K562 (cell line): ENCODE results near the gene ABHD10. TPM values are rescaled to one million over a fixed set of nuclear protein-coding genes. Genes with fewer than 3 reads are reported as not detected.

Experiments
- ATAC-seq: fragments of 200-7000 bp; cut with Tn5 transposase; 3 replicates; pipeline ENCODE4 v1.9.1; 2020; ENCODE audit warnings: moderate library complexity
- BruUV-seq: library from RNA; stranded (reverse); fragments of 400-500 nt; replicated peaks from 2 replicates; lab custom pipeline; 2021; lab: Mats Ljungman, UMichigan
- CTCF ChIA-PET: fragments of 300-600 bp; formaldehyde crosslinking; extraction: SDS; loops from one replicate; lab custom pipeline; 2021; ENCODE audit warnings: low intra/inter-chr PET ratio; lab: Yijun Ruan, JAX
- POLR2A ChIA-PET: fragments of 300-600, 350-650 bp; sonication (Branson Sonifier 250); formaldehyde crosslinking; extraction: SDS; loops from one replicate; lab custom pipeline; 2021; ENCODE audit warnings: antibody characterized with exemption, inconsistent platforms; lab: Yijun Ruan, JAX
- DNase-seq, 4 experiments: peaks; one replicate each; pipeline versions ENCODE4 v3.0.0 to v3.0.0-alpha.2; 2011 to 2018; ENCODE audit warnings: low spot score in 3 of 4, mixed read lengths in 3 of 4; ENCODE audit errors: extremely low read depth in 1 of 4
- FAIRE-seq: peaks from 2 replicates; lab custom pipeline; 2011; peaks lifted over from hg19 to GRCh38; lab: Jason Lieb, UNC
- H2AFZ ChIP-seq: 2 replicates; pipeline ENCODE4 v1.6.0; 2011; ENCODE audit warnings: low read depth, low read length, control low read depth, inconsistent platforms
- H3K27ac ChIP-seq: fragments of 200-600 bp; 3 replicates; pipeline ENCODE4 v1.8.0; 2011; ENCODE audit warnings: low read depth, mild to moderate bottlenecking, control low read depth, inconsistent platforms, low read length, moderate library complexity, mixed read lengths; ENCODE audit errors: extremely low read depth
- H3K27me3 ChIP-seq, 2 experiments: fragments of 300-600 bp in 1 of 2; 2 replicates in 1 of 2; 3 replicates in 1 of 2; pipeline versions ENCODE4 v1.6.0 to v1.8.0; 2011; ENCODE audit warnings: inconsistent platforms in 2 of 2, low read length in 2 of 2, mild to moderate bottlenecking in 1 of 2, mixed read lengths in 1 of 2, moderate library complexity in 1 of 2; ENCODE audit not compliant: control insufficient read depth in 2 of 2, insufficient read depth in 2 of 2
- H3K36me3 ChIP-seq: fragments of 300-600 bp; 3 replicates; pipeline ENCODE4 v1.8.0; 2011; ENCODE audit warnings: mild to moderate bottlenecking, low read length, inconsistent platforms; ENCODE audit not compliant: control insufficient read depth, insufficient read depth
- H3K4me1 ChIP-seq, 2 experiments: fragments of 200-600 bp in 1 of 2; replicated peaks in 1 of 2; 2 replicates in 1 of 2; 3 replicates in 1 of 2; pipeline versions ENCODE4 v1.5.1 to v1.8.0; 2011; ENCODE audit warnings: inconsistent platforms in 2 of 2, low read length in 2 of 2, mild to moderate bottlenecking in 1 of 2, mixed read lengths in 1 of 2, moderate library complexity in 1 of 2; ENCODE audit not compliant: control insufficient read depth in 2 of 2, insufficient read depth in 2 of 2
- H3K4me2 ChIP-seq: 2 replicates; pipeline ENCODE4 v1.6.1; 2011; ENCODE audit warnings: low read length, control low read depth, inconsistent platforms, mixed read lengths; ENCODE audit not compliant: insufficient read depth
- H3K4me3 ChIP-seq: fragments of 200-600 bp; sonication (generic), shearing (Covaris generic); 2 replicates; pipeline ENCODE4 v1.5.1; 2016; ENCODE audit warnings: control low read depth, inconsistent platforms
- H3K79me2 ChIP-seq: fragments of 200-600 bp; 3 replicates; pipeline ENCODE4 v1.8.0; 2011; ENCODE audit warnings: low read length, inconsistent platforms; ENCODE audit not compliant: control insufficient read depth, insufficient read depth
- H3K9ac ChIP-seq, 2 experiments: 2 replicates each; pipeline versions ENCODE4 v1.6.0 to v1.6.1; 2011; ENCODE audit warnings: low read depth in 2 of 2, low read length in 2 of 2, control low read depth in 1 of 2, inconsistent platforms in 1 of 2, mild to moderate bottlenecking in 1 of 2, mixed read lengths in 1 of 2; ENCODE audit not compliant: insufficient read depth in 1 of 2
- H3K9me1 ChIP-seq: one replicate; pipeline ENCODE4 v1.6.0; 2011; ENCODE audit warnings: inconsistent platforms, mild to moderate bottlenecking, low read length, moderate library complexity; ENCODE audit not compliant: control insufficient read depth, insufficient read depth
- H3K9me3 ChIP-seq: replicated peaks from 2 replicates; pipeline ENCODE4 v1.5.1; 2011; ENCODE audit warnings: low read depth, low read length, inconsistent platforms; ENCODE audit not compliant: control insufficient read depth, insufficient read depth
- H4K20me1 ChIP-seq: replicated peaks from 2 replicates; pipeline ENCODE4 v1.6.1; 2011; ENCODE audit warnings: low read length, inconsistent platforms, mixed read lengths; ENCODE audit not compliant: control insufficient read depth, insufficient read depth
- ELF1 ChIP-seq: fragments of 200-800 bp; sonication (Bioruptor generic); IDR thresholded peaks from 2 replicates; pipeline ENCODE4 v1.6.1; 2016; ENCODE audit warnings: missing genetic modification characterization, missing compliant biosample characterization
- MTF1 ChIP-seq: fragments of 250-450 bp; sonication (Bioruptor Pico); IDR thresholded peaks from 2 replicates; pipeline ENCODE4 v1.9.0; 2021; ENCODE audit warnings: moderate library complexity, mild to moderate bottlenecking, inconsistent platforms, borderline replicate concordance
- RAD51 ChIP-seq: fragments of 450-650 bp; IDR thresholded peaks from 2 replicates; pipeline ENCODE4 v1.7.1; 2016; ENCODE audit warnings: low read depth, mild to moderate bottlenecking, borderline replicate concordance
- WGBS: fragments of 100-300 bp; shearing (Covaris generic); methylation state at CpG from one replicate; pipeline ENCODE4 v1.1.6; 2016; ENCODE audit warnings: low coverage, mixed read lengths; ENCODE audit not compliant: insufficient coverage; ENCODE audit errors: missing lambda C conversion rate; 5-methylcytosine and 5-hydroxymethylcytosine counted together
- in situ Hi-C: fragments of 300-500 bp; cut with MboI; formaldehyde crosslinking; loops from 4 replicates; pipeline ENCODE4 v1.15.0; 2018; ENCODE audit warnings: inconsistent platforms, mixed read lengths
- intact Hi-C: fragments of 100-400 bp; cut with micrococcal nuclease; formaldehyde crosslinking; loops from 2 replicates; pipeline ENCODE4 v1.14.2; 2022
- polyA plus RNA-seq, 8 experiments: library from polyadenylated mRNA; depleted of rRNA in 4 of 8; stranded (reverse) in 5 of 8; unstranded in 3 of 8; fragments of >200 nt; fragmentation: Nextera tagmentation in 2 of 8; fragmentation: Illumina TruSeq in 1 of 8; extraction: Ambion mirVana in 2 of 8; extraction: Trizol in 1 of 8; gene quantifications; 2 replicates each; pipeline versions ENCODE4 v1.2.1 to v1.2.3, GENCODE V29; 2011 to 2014; ENCODE audit warnings: inconsistent platforms in 1 of 8, missing spikeins in 1 of 8
- total RNA-seq, 7 experiments: library from RNA; depleted of rRNA in 6 of 7; stranded (reverse); fragments of >200 nt in 6 of 7; fragmentation: Illumina TruSeq in 2 of 7; extraction: Trizol in 2 of 7; gene quantifications; 2 replicates each; pipeline versions ENCODE4 v1.2.1 to v1.2.3, GENCODE V29; 2011 to 2021; ENCODE audit warnings: low replicate concordance in 1 of 7
- TF ChIP-seq, protein P1 (sequence below): fragments of 450-650 bp; IDR thresholded peaks from 2 replicates; pipeline ENCODE4 v1.6.1; 2018; ENCODE audit warnings: mild to moderate bottlenecking, low read depth; ENCODE audit not compliant: partially characterized antibody
- TF ChIP-seq, protein P2 (sequence below): fragments of 450-650 bp; formaldehyde crosslinking; IDR thresholded peaks from 2 replicates; pipeline ENCODE4 v1.4.0; 2020; ENCODE audit warnings: mild to moderate bottlenecking, moderate library complexity
- TF ChIP-seq, protein P3 (sequence below): fragments of 450-650 bp; formaldehyde crosslinking; IDR thresholded peaks from 2 replicates; pipeline ENCODE4 v1.4.0; 2020; ENCODE audit warnings: mild to moderate bottlenecking, mixed read lengths

The ABHD10 gene
- total and polyA plus RNA-seq, 9 of the 15 experiments (the other 6 are each of a cell fraction or from before 2014, with no cell fraction given): 6.1 to 29.5 (median 11.5) TPM

DNA sequence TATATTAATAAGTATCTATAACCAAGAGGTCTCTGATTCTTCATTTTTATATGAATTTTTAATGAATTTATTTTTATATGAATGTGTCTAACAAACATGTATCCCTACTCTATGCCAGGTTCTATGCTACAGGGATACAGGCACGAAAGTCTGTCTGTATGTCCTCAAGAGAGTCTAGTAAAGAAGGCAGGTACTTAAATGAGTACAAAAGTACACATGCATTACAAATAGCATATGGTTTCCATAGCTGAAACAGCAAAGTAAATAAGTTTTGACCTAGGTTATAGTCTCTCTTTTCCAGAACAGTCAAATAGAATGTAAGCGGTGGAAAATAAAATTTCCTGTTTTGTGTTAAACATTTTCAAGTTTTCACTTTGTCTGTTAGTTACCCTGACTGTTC is 13.3 kb upstream of the ABHD10 start:
- in situ Hi-C loops (no loop called here), intact Hi-C loops (no loop called here)
- ChIA-PET POLR2A (no interaction called here), CTCF (no interaction called here)
- no peak for FAIRE-seq
- Histone ChIP-seq H2AFZ (no peak overlapping the region), H4K20me1 (no peaks in the 10 kb centered on the region), H3K4me1 (no peaks in the 10 kb centered on the region), H3K9ac (no peak overlapping the region), H3K27ac (no peak overlapping the region), H3K27me3 (no peaks in the 10 kb centered on the region), H3K4me3 (no peak overlapping the region), H3K36me3 (no peaks in the 10 kb centered on the region), H3K9me3 (no peaks in the 10 kb centered on the region), H3K4me2 (no peak overlapping the region), H3K9me1 (no peaks in the 10 kb centered on the region), H3K79me2 (no peaks in the 10 kb centered on the region)
- ATAC-seq: no peak
- WGBS: 0% methylated on average over 2 of the region's 2 CpGs
- no peak for DNase-seq
- no TSS peak for BruUV-seq
- TF ChIP-seq ELF1 (tag): no peak

DNA sequence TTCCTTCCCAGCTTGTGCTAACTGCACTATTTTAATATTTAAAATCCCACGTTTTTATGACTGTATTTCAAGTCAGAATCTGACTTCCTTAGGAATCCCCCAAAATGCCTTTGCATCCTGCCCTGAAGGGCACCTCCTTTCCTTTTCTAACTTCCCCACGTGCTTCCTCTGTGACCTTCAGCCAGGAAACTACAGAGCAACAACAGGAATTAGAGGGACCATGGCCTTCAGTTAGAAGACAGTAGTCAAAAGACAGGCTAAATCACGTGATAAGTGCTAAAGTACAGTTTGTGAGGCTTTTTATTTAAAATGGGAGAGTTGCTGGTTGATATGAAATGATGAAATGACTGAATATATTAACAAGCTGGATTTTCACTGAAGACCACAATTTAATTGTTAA is 11.8 kb upstream of the ABHD10 start:
- CTCF ChIA-PET: interaction anchor here (0.6 to 2.1 kb wide), 4 partner anchors 249 to 682 kb away, joined by 4 to 8 read pairs (median 6); no protein-coding TSS in a partner anchor
- Histone ChIP-seq H2AFZ (no peak overlapping the region), H3K27me3 (no peaks in the 10 kb centered on the region; a peak in 2 of 5 replicates)
- ATAC-seq: no peak
- TF ChIP-seq RAD51 (no peak), MTF1 (CRISPR knock-in tag) (no peak)
- TF ChIP-seq, protein P1, sequence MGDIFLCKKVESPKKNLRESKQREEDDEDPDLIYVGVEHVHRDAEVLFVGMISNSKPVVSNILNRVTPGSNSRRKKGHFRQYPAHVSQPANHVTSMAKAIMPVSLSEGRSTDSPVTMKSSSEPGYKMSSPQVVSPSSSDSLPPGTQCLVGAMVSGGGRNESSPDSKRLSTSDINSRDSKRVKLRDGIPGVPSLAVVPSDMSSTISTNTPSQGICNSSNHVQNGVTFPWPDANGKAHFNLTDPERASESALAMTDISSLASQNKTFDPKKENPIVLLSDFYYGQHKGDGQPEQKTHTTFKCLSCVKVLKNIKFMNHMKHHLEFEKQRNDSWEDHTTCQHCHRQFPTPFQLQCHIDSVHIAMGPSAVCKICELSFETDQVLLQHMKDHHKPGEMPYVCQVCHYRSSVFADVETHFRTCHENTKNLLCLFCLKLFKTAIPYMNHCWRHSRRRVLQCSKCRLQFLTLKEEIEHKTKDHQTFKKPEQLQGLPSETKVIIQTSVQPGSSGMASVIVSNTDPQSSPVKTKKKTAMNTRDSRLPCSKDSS: no peak
- TF ChIP-seq, protein P2, sequence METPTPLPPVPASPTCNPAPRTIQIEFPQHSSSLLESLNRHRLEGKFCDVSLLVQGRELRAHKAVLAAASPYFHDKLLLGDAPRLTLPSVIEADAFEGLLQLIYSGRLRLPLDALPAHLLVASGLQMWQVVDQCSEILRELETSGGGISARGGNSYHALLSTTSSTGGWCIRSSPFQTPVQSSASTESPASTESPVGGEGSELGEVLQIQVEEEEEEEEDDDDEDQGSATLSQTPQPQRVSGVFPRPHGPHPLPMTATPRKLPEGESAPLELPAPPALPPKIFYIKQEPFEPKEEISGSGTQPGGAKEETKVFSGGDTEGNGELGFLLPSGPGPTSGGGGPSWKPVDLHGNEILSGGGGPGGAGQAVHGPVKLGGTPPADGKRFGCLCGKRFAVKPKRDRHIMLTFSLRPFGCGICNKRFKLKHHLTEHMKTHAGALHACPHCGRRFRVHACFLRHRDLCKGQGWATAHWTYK (CRISPR knock-in tag): no peak
- TF ChIP-seq, protein P3, sequence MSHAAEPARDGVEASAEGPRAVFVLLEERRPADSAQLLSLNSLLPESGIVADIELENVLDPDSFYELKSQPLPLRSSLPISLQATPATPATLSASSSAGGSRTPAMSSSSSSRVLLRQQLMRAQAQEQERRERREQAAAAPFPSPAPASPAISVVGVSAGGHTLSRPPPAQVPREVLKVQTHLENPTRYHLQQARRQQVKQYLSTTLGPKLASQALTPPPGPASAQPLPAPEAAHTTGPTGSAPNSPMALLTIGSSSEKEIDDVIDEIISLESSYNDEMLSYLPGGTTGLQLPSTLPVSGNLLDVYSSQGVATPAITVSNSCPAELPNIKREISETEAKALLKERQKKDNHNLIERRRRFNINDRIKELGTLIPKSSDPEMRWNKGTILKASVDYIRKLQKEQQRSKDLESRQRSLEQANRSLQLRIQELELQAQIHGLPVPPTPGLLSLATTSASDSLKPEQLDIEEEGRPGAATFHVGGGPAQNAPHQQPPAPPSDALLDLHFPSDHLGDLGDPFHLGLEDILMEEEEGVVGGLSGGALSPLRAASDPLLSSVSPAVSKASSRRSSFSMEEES (CRISPR knock-in tag): peak; percentile 60
- TF ChIP-seq, all 486 proteins: peak for 1
- H4K20me1 ChIP-seq: no peaks in the 10 kb centered on the region
- H3K4me3 ChIP-seq: no peak overlapping the region
- H3K9me1 ChIP-seq: no peaks in the 10 kb centered on the region
- intact Hi-C loops (loop anchor here (1.0 kb wide), 1 partner anchor 250 kb away; no protein-coding TSS in a partner anchor), in situ Hi-C loops (no loop called here)
- FAIRE-seq (no peak), DNase-seq (no peak)
- H3K4me1 ChIP-seq: no peaks in the 10 kb centered on the region
- no peaks in the 10 kb centered on the region for H3K36me3 ChIP-seq
- WGBS: 5% methylated on average over 3 of the region's 3 CpGs
- H3K79me2 ChIP-seq: no peaks in the 10 kb centered on the region
- no peak overlapping the region for H3K27ac ChIP-seq
- BruUV-seq: no TSS peak
- H3K9ac ChIP-seq: no peak overlapping the region
- POLR2A ChIA-PET: no interaction called here
- no peak overlapping the region for H3K4me2 ChIP-seq
- no peaks in the 10 kb centered on the region for H3K9me3 ChIP-seq
